Embryonic facial prominence (tissue), 1 donor: ENCODE results near the gene FYB1.
"Not testable (repeated sequence)": the region's sequence is repeated elsewhere in the genome, so short reads cannot be mapped to it uniquely, and the experiment has no call there.

Source experiments
- DNase-seq: peaks from one replicate; pipeline ENCODE4 v3.0.0-alpha.2; 2016; ENCODE audit errors: extremely low spot score

The FYB1 gene

DNA sequence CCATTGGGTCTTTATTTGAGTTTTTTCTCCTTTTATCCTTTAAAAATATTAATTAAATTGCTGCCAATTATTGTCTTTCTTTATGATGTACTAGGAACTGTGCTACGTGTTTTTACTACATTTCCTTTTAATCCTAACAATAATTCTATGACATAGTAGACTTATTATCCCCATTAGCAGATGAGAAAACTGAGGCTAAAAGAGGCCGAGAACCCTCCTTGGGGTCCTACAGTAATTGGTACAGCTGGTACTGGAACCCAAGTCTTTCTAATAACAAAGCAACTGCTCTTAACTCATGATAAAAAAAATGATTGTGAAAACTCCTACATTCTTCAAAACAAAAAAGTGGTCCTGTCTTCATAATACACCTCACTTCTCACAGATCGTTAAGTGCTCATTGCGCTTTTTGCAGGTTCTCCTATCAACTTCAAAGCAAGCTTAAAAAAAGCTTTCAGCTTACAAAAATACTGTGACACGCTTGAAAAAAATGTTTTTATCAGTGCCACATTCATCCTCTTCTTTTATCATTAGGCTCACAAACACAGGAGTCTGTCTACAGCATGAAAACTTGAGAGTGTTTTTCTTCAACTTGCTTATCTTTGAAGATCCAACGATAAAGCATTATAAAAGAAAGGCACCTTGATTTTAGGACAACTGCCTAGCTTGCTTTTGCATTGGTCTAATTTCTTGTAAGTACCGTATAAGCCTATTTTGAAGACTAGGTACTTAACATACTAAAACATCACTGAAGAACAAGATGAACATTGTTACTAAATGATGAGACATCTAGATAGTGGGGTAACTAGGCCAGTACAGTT lies 32.4 kb downstream of the FYB1 start:
- DNase-seq = no peak

GRCh38 chr5:39186289-39186688 lies 33.1 kb downstream of the FYB1 start:
- DNase-seq = no peak

- no peak for DNase-seq
Observed at GRCh38 chr5:39185761-39186160, 33.6 kb downstream of the FYB1 start.

- not testable (repeated sequence) for DNase-seq
Observed at GRCh38 chr5:39179561-39179960, 39.8 kb downstream of the FYB1 start.

GRCh38 chr5:39178861-39179260 lies 40.5 kb downstream of the FYB1 start:
- no peak for DNase-seq

GRCh38 chr5:39178171-39178570 lies 41.2 kb downstream of the FYB1 start:
- DNase-seq = no peak

- DNase-seq = no peak
Observed at GRCh38 chr5:39177631-39177964, 41.8 kb downstream of the FYB1 start.

GRCh38 chr5:39176759-39177630 lies 42.4 kb downstream of the FYB1 start:
- DNase-seq = no peak

DNA sequence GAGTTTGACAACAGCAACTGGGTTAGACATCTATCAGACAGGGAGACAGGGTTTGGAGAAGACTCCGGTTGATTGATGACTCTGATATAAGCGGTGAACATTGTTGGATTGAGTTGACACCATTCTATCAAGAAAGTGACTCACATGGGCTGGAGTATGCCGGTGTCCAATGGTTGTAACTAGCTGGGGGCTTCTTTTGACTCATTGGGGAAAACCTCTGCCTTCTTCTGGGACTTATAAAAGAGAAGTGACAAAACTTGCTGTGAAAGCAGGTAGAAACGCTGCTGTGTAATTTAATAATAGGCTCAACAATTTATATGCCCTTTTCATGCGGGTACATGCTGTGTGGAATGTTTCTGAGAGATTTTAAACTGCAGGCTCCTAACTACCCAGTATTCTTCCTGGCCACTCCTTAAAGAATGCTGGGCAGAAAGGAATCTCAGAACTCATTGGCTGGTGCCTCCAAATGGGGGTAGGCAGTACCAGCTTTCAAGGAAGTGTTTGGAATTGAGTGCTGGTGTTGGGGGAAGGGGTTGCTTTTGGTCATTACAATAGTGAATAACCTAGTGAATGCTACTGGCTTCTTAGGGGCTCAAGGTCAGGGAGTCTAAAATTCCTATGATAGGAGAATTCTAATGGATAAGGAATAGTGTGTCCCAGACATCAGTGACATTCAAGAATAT lies 43.9 kb downstream of the FYB1 start:
- DNase-seq = no peak

DNA sequence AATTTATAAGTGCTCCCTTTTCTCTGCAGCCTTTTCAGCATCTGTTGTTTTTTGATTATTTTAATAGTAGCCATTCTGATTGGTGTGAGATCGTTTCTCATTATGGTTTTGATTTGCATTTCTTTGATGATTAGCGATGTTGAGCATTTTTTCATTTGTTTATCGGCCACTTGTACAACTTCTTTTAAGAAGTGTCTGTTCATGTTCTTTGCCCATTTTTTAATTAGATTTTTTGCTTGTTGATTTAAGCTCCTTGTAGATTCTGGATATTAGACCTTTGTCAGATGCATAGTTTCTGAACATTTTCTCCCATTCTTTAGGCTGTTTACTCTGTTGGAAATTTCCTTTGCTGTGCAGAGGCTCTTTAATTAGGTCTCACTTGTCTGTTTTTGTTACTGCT lies 46.3 kb downstream of the FYB1 start:
- no peak for DNase-seq

DNA sequence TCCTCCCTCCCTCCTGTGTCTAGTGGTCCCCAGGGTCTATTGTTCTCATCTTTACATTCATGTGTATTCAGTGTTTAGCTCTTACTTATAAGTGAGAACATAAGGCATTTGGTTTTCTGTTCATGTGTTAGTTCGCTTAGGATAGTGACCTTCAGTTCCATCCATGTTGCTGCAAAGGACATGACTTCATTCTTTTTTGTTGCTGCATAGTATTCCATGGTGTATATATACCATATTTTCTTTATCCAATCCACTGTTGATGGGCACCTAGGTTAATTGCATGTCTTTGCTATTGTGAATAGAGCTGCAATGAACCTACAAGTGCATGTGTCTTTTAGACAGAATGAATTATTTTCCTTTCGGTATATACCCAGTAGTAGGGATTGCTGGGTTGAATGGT lies 46.8 kb downstream of the FYB1 start:
- no peak for DNase-seq

DNA sequence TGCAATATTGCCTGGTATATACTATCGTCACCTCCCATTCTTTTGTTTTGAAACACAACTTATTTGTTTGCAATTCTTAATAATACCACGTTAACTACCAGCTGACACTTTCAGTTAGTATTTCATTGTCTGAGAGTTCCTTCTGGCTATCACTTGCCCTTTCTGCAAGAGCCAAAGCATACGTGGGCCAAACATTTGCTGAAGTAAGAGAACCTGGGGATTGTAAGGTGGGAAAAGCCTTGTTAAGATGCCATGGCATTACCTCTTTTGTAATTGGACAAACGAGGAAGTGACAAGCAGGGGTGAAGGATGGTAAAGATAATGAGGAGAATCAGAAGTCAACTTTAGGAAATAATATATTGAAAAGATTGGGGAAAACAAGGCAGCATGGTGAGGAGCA lies 47.7 kb downstream of the FYB1 start:
- no peak for DNase-seq

DNA sequence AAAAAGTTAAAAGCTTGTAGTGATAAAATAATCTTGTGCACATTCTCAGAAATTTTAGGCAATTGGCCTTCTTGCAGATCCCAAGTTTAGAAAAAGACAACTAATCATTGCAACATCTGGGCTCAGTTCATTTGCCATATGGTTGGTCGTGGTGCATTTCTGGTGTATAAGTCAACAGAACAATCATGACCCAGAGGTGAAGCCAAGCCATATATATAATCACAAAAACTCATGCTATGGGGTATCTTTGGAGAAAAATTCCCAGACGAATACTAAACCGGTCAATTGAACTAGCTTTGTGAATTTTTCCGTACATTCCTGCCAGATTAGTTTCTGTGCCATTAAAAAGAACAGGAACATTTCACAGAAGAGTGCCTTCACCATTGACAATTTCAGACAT lies 50.3 kb downstream of the FYB1 start:
- no peak for DNase-seq

- DNase-seq = no peak
Observed at GRCh38 chr5:39167972-39168342, 51.4 kb downstream of the FYB1 start.

GRCh38 chr5:39167141-39167971 lies 52.0 kb downstream of the FYB1 start:
- no peak for DNase-seq

- DNase-seq = no peak
Observed at GRCh38 chr5:39164529-39165402, 54.6 kb downstream of the FYB1 start.

- DNase-seq = no peak
Observed at GRCh38 chr5:39164016-39164415, 55.3 kb downstream of the FYB1 start.

DNA sequence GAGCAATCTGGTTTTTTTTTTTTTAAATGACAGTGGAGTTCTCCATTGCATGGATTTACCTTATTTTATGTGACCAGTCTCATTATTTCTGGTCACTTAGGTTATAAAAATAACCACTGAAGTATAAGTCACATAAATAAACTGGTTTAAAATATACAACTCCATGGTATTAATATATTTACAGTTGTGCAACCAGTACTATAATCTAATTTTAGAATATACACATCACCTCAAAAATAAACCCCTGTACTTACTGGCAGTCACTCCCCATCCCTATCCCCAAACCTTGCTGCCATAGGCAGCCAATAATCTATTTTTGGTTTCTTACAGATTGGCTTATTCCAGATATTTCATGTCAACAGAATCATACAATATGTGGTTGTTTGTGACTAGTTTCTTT lies 57.8 kb downstream of the FYB1 start:
- no peak for DNase-seq

DNA sequence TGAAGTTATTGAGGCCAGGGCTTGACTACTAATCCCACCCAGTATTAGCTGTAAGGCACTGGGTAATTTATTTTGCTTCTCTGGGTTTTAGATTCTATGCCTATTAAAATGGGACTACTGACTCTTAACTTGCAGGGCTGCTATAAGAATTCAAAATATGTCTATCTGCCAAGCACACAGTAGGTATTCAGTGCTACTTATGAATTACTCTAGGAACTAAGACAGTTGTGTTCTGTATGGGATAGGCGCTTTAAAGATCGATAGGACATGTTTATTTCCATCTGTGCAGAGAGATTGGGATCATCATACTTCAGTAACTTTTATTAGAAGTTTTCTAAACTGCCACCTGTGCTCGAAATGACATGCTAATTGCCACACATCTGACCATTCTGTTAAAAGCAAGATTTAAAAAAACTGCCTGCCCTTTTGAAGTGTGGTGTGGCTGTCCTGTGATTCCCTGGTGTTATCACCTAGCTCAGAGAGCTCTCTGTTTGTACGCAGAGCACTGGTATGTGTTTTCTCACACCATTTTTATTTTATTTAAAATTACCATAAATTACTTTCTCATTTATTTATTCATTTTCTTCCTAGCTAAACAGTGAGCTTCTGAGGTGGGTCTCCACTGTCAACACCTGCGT lies 58.7 kb downstream of the FYB1 start:
- DNase-seq = no peak

DNA sequence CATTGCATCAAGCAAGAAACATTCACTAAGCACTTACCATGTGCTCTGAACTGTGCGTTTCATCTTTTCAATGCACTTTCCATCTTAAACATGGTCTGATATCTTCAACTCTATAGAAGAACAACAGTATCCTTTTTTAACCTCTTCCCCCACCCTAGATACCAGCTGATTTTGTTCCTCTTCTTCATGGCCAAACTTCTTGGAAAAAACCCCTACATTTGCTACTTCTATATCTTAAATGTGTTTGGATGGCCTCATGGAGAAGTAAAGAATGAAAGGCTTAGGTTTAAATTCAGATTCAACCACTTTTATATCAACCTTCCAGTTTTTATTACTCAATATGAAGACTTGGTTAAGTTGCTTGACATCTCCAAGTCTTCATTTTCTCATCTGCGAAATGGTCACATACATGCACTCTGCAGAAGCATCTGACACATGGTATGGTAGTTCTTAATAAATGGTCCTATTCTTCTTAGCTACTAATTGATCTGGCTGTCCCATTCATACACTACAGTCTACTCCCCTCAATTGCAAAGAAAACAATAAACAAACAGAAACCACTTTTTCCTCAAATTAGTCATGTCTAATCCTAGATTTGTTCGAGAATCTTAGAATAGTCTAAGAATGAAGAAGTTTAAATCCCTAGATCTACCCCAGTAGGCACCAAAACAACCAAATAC lies 59.4 kb downstream of the FYB1 start:
- DNase-seq = no peak
